MM.1S (cell line): ENCODE results near the gene PLEKHO2.

Experiments used
- DNase-seq: peaks from one replicate; pipeline ENCODE4 v3.0.0-alpha.2; 2015
- H2AFZ ChIP-seq: fragments of 300-600 bp; sonication (generic); 2 replicates; pipeline ENCODE4 v1.6.0; 2016; ENCODE audit warnings: antibody characterized with exemption, low read length
- H3F3A ChIP-seq: fragments of 300-600 bp; sonication (generic); 2 replicates; pipeline ENCODE4 v1.6.1; 2016; ENCODE audit warnings: mild to moderate bottlenecking, antibody characterized with exemption, low read length, moderate library complexity, mixed read lengths; ENCODE audit not compliant: insufficient read depth
- H3K27ac ChIP-seq: fragments of 300-600 bp; sonication (generic); 2 replicates; pipeline ENCODE4 v1.5.1; 2016; ENCODE audit warnings: mild to moderate bottlenecking, low read length
- H3K27me3 ChIP-seq: fragments of 300-600 bp; sonication (generic); replicated peaks from 2 replicates; pipeline ENCODE4 v1.6.0; 2016; ENCODE audit warnings: low read length; ENCODE audit not compliant: insufficient read depth
- H3K36me3 ChIP-seq: fragments of 300-600 bp; sonication (generic); replicated peaks from 2 replicates; pipeline ENCODE4 v1.6.1; 2016; ENCODE audit warnings: mild to moderate bottlenecking, low read length, mixed read lengths; ENCODE audit not compliant: insufficient read depth
- H3K4me1 ChIP-seq: fragments of 300-600 bp; sonication (generic); 2 replicates; pipeline ENCODE4 v1.6.1; 2016; ENCODE audit warnings: low read length, mixed read lengths
- H3K4me2 ChIP-seq: fragments of 300-600 bp; sonication (generic); 2 replicates; pipeline ENCODE4 v1.6.0; 2016; ENCODE audit warnings: low read depth, low read length
- H3K4me3 ChIP-seq: fragments of 300-600 bp; sonication (generic); 2 replicates; pipeline ENCODE4 v1.5.1; 2016; ENCODE audit warnings: low read length, mixed read lengths
- H3K79me2 ChIP-seq: fragments of 300-600 bp; sonication (generic); 2 replicates; pipeline ENCODE4 v1.6.1; 2016; ENCODE audit warnings: mixed run types, low read length, mixed read lengths
- H3K9ac ChIP-seq: fragments of 300-600 bp; sonication (generic); 2 replicates; pipeline ENCODE4 v1.6.1; 2016; ENCODE audit warnings: low read length, mixed read lengths
- H3K9me2 ChIP-seq: fragments of 300-600 bp; sonication (generic); replicated peaks from 2 replicates; pipeline ENCODE4 v1.6.1; 2016; ENCODE audit warnings: mild to moderate bottlenecking, low read length, mixed read lengths; ENCODE audit not compliant: insufficient read depth
- H3K9me3 ChIP-seq: fragments of 300-600 bp; sonication (generic); replicated peaks from 2 replicates; pipeline ENCODE4 v1.6.1; 2016; ENCODE audit warnings: mild to moderate bottlenecking, low read length, mixed read lengths; ENCODE audit not compliant: insufficient read depth
- H4K20me1 ChIP-seq: fragments of 300-600 bp; sonication (generic); 2 replicates; pipeline ENCODE4 v1.6.1; 2016; ENCODE audit warnings: mild to moderate bottlenecking, low read length, moderate library complexity, mixed read lengths; ENCODE audit not compliant: insufficient read depth
- CTCF ChIP-seq: fragments of 300-600 bp; sonication (generic); IDR thresholded peaks from 2 replicates; pipeline ENCODE4 v1.5.1; 2016; ENCODE audit warnings: antibody characterized with exemption, low read length, mixed read lengths
- EZH2 ChIP-seq: fragments of 300-600 bp; sonication (generic); optimal IDR thresholded peaks from 2 replicates; pipeline ENCODE3; 2017; ENCODE audit warnings: low read depth, mild to moderate bottlenecking, antibody characterized with exemption, low read length, mixed read lengths
- EZH2phosphoT487 ChIP-seq: fragments of 300-600 bp; sonication (generic); IDR thresholded peaks from 2 replicates; pipeline ENCODE4 v1.6.1; 2018; ENCODE audit warnings: antibody characterized with exemption, low read length

Gene PLEKHO2

GRCh38 chr15:64894395-64895056 is 52.8 kb downstream of the PLEKHO2 start:
- no peaks in the 10 kb centered on the region for H3K9me3 ChIP-seq
- TF ChIP-seq EZH2, result no peak
- TF ChIP-seq EZH2phosphoT487, result no peak
- no peak for TF ChIP-seq CTCF
- no peaks in the 10 kb centered on the region for H3K27me3 ChIP-seq
- 0 out of 2 replicates have a peak overlapping the region, but pooled peaks have one; percentile 20 for H2AFZ ChIP-seq
- no peaks in the 10 kb centered on the region for H4K20me1 ChIP-seq
- peaks cover 46% of the 10 kb centered on the region for H3F3A ChIP-seq
- peak overlapping the region; percentile 100 for H3K9ac ChIP-seq
- peak overlapping the region; percentile 72 for H3K4me3 ChIP-seq
- peak overlapping the region; percentile 100 for H3K27ac ChIP-seq
- H3K36me3 ChIP-seq, result no peaks in the 10 kb centered on the region
- H3K79me2 ChIP-seq, result no peaks in the 10 kb centered on the region; the same call in 1 of the 2 replicates
- H3K4me1 ChIP-seq, result peaks cover 51% of the 10 kb centered on the region
- H3K4me2 ChIP-seq, result peak overlapping the region; percentile 96
- peak; percentile 98 for DNase-seq
- H3K9me2 ChIP-seq, result no peaks in the 10 kb centered on the region

- Histone ChIP-seq H2AFZ (peak overlapping the region; percentile 37; the same call in 1 of the 2 replicates), H3F3A (peaks cover 46% of the 10 kb centered on the region), H3K9me2 (no peaks in the 10 kb centered on the region), H3K79me2 (no peaks in the 10 kb centered on the region; the same call in 1 of the 2 replicates), H3K27me3 (no peaks in the 10 kb centered on the region), H4K20me1 (no peaks in the 10 kb centered on the region), H3K27ac (peak overlapping the region; percentile 100), H3K36me3 (no peaks in the 10 kb centered on the region), H3K9me3 (no peaks in the 10 kb centered on the region), H3K9ac (peak overlapping the region; percentile 100), H3K4me2 (peak overlapping the region; percentile 96), H3K4me1 (peaks cover 51% of the 10 kb centered on the region), H3K4me3 (peak overlapping the region; percentile 61)
- peak; percentile 90 for DNase-seq
- TF ChIP-seq CTCF (peak; percentile 36), EZH2 (no peak)
Observed at GRCh38 chr15:64895285-64896065, 53.8 kb downstream of the PLEKHO2 start.

GRCh38 chr15:64896371-64897069 is 54.8 kb downstream of the PLEKHO2 start:
- Histone ChIP-seq H3K4me2 (peak overlapping the region; percentile 96), H3K27me3 (no peaks in the 10 kb centered on the region), H4K20me1 (no peaks in the 10 kb centered on the region), H3F3A (peaks cover 46% of the 10 kb centered on the region), H3K4me1 (peaks cover 50% of the 10 kb centered on the region), H3K9ac (peak overlapping the region; percentile 100), H3K9me3 (no peaks in the 10 kb centered on the region), H3K79me2 (no peaks in the 10 kb centered on the region; the same call in 1 of the 2 replicates), H3K9me2 (no peaks in the 10 kb centered on the region), H3K4me3 (peak overlapping the region; percentile 61), H3K36me3 (no peaks in the 10 kb centered on the region), H2AFZ (0 out of 2 replicates have a peak overlapping the region, but pooled peaks have one; percentile 37), H3K27ac (peak overlapping the region; percentile 100)
- no peak for TF ChIP-seq EZH2phosphoT487
- TF ChIP-seq CTCF, result no peak
- no peak for TF ChIP-seq EZH2
- no peak for DNase-seq
